Stimulated activated CD4-positive, alpha-beta T cell treated with anti-CD3 and anti-CD28 coated beads, Interleukin-2, amount 100 ng/mL, for 48 hours (primary cell): Measurements from ENCODE around the gene UQCR11.

Experiments used
- DNase-seq, 2 donors: peaks; one replicate each; pipeline ENCODE4 v3.0.0-alpha.2; 2020

Gene UQCR11

DNA sequence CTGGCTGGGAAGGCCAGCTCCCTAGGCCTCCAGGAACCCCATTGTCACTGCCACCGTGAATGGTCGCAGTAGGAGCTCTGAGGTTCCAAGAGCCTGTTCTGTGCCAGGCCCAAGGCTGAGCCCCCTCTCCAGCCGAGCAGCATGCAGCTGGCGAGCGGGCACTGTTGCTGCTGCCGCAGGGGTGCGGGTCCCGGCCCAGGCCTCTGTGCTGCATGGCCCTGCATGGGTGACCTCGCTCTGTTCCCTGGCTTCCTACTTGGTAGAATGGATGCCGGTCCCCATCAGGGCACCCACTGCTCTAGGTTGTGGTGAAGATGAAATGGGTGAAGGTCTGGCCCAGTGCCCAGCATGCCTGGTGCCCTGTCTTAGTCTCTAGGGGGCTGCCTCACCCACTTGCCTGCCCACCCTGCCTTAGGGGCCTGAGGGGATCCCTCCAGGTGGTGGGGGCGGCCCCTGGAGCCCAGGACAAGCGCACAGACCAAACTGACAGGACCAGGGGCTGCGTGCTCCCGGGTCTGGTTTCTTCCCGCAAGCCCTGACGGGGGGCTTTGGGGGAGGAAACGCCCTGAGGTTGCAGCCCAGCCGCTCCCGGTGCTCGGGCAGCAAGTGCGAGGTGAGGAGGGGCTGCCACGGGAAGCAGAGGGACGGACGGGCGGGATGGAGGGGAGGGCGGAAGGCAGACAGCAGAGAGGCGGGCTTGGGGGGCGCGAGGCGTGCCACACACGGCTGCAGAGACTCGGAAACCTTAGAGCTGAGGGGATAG lies 8.7 kb upstream of the UQCR11 start:
- DNase-seq: no peak

- no peak for DNase-seq
Observed at GRCh38 chr19:1613146-1613545, 7.9 kb upstream of the UQCR11 start.

DNA sequence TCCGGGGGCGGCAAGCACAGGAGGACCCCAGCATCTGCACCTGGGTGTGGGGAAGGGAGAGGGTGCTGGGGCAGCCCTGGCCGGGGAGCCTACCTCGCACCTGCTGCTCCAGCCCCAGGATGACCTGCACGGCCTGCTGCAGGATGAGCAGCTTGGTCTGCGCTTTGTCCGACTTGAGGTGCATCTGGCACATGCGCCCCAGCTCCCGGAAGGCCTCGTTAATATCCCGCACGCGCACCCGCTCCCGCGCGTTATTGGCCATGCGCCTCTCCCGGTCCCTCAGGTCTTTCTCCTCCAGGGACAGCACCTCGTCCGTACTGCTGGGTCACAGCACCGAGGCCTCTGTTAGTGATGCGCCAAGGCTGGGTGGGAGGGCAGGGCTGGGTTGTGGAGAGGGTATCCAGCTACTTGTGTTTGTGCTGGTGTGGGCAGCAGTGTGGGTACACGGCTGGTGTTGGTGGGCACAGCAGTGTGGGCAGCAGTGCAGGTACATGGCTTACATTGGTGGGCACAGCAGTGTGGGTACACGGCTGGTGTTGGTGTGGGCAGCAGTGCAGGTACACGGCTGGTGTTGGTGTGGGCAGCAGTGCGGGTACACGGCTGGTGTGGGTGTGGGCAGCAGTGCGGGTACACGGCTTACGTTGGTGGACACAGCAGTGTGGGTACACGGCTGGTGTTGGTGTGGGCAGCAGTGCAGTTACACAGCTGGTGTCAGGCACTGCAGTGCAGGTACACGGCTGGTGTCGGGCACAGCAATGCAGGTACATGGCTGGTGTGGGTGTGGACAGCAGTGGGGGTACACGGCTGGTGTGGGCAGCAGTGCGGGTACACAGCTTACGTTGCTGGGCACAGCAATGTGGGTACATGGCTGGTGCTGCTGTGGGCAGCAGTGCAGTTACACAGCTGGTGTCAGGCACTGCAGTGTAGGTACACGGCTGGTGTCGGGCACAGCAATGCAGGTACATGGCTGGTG lies 7.1 kb upstream of the UQCR11 start:
- no peak for DNase-seq

DNA sequence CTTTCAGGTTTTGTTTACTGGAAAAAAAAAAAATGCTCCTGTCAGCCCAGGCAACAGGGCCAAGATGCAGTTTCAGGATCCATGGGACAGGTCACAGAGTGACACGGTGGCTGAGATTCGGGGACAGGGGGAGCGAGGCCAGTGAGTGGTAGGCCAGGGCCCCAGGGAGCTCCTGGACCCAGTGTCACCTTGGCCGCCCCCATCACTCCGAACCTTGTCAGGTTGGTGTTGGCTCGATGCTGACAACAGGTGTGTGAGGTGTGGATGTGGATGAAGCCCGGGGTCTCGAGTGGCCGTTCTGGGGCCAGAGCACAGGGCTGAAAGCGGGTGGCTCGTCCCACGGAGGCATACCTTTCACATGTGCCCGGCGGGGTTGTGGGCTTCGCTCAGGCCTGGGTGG lies 6.1 kb upstream of the UQCR11 start:
- DNase-seq: no peak

GRCh38 chr19:1610579-1610978 lies 5.3 kb upstream of the UQCR11 start:
- DNase-seq: no peak

GRCh38 chr19:1609680-1610474 lies 4.6 kb upstream of the UQCR11 start:
- DNase-seq: no peak

DNA sequence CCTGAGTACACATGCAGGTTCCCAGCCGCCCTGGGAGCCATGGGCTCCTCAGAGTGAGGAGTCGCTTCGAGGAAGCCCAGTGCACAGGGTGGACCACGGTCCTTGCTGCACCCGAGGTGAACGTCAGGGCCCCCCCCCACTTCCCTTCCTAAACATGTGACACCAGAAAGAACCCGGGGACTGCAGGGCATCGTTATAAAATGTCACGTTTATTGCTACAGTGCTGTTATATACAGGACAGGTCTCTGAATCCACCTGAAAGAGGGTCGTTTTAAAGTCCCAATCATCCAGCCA lies 3.8 kb upstream of the UQCR11 start:
- DNase-seq: no peak

- DNase-seq: no peak
Observed at GRCh38 chr19:1608359-1609102, 3.3 kb upstream of the UQCR11 start.

- DNase-seq: no peak
Observed at GRCh38 chr19:1606138-1606651, 933 bp upstream of the UQCR11 start.

- DNase-seq: no peak
Observed at GRCh38 chr19:1602091-1602707, 3.1 kb downstream of the UQCR11 start.

DNA sequence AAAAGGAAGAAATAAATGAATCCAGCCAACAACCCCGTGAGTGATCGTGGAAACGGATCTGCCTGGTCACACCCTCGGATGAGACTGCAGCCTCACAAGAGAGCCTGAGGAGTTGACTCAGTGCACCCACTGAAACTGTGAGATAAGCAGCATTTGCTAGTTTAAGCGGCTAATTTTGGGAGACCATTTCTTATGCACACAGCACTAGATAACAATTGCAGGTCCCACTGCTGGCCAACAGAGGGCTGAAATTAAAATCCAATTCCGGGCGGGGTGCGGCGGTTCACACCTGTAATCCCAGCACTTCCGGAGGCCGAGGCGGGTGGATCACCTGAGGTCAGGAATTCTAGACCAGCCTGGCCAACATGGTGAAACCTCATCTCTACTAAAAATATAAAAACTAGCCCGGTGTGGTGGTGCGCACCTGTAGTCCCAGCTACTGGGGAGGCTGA lies 3.6 kb downstream of the UQCR11 start:
- no peak for DNase-seq

- no peak for DNase-seq
Observed at GRCh38 chr19:1599460-1599846, 5.8 kb downstream of the UQCR11 start.

DNA sequence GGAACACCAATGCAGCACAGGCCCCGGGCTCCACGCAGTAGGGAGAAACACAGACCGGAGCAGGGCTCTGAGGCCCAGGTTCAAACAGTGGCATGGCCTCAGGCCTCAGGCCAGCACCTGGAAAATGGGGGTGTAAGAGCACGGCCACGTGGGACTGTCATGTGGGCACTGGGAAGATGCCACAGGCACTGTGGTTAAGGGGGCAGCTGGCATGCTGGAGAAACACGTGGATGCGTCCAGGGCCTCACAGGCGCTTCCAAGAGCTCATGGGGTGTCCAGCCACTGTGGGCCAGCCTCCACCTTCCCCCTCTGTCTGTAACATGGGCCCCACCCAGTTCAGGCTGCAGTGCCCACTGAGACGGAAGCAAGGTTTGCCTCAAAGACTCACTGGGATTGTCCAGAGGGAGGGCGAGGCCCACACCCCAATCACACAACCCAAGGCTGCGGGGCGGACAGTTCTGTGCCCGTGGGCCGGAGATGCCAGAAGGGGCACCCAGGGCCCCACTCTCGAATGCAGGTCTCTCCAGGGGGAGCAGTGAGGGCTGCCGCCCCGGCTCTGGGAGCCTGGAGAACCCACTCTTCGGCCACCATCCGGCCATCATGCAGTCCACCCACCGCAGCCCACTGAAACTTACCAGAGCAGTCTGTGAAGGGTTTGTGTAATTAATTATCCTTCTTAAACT lies 6.3 kb downstream of the UQCR11 start:
- no peak for DNase-seq

- DNase-seq: no peak
Observed at GRCh38 chr19:1593501-1593772, 11.8 kb downstream of the UQCR11 start.

- peak; percentile 82 to 84 for DNase-seq
Observed at GRCh38 chr19:1592755-1593500, 12.3 kb downstream of the UQCR11 start, which contains the start of gene MBD3. TSS of gene MBD3 (minus strand) at chr19:1592865. CDS start at chr19:1592631, 234 bp downstream.

DNA sequence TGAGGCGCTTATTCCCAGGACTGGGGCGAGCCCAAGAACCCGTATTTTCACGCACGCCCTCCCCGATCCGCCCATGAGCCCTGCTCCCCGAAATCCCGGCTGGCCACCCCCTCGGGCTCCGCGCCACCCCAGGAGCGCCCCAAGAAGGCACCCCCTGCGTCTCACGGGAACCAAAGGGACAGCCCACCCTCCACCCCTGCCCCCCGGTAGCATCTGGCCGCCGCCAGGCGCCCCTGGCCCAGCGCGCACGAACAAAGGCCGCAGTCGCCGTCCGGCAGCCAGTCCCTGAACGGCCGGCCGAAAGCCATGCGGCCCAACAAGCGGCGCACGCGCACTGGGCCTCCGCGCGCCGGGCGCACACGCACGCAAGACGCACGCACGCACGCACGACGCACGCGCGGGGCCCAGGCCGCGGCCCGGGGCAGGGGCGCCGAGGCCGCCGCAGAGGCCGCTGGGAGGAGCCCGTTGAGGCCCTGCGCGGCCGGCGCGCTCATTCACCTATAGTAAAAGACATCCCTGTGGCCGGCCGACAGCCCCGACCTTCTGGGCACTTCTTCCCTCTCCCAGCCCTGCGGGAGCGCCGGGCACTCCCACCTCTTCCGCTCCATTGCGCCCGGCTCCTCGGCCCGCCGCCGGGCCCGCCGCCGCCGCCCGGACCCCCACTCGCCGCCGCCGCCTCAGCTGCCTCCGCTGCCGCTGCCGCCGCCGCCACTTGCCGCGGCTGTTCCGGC lies 13.1 kb downstream of the UQCR11 start:
- DNase-seq: peak; percentile 74 to 82

DNA sequence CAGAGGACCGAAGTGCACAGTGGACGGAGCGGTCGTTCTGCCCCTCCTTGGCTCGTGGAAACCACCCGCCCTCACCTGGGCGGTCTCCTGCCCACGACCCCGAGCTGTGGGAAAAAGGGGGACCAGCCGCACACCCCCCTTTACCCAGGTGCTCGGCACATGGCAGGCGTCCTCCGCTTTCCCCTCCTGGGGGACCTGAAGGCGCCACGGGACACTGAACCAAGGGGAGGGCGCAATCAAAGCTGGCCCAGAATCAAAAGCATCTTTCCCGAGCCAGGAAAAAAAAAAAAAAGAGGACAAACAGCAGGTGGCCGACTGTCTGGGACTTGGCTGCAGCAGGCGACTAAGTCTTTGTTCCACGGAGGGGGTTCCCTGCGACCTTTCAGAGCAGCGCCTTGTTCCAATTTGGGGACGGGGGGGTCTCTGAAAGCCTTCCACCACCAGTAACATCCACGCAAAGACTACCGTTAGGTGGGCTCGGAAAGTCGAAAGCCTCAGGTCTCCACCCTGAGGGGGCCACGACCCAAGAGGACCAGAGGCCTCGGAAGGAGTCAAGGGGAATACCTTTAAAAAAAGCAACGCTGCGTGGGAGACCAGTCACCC lies 13.7 kb downstream of the UQCR11 start:
- DNase-seq: no peak

GRCh38 chr19:1590641-1591397 lies 14.4 kb downstream of the UQCR11 start:
- DNase-seq: no peak

GRCh38 chr19:1587872-1588271 lies 17.4 kb downstream of the UQCR11 start:
- DNase-seq: no peak
